Measurements from ENCODE around the gene SERINC2. TPM values are rescaled to one million over a fixed set of nuclear protein-coding genes. Genes with fewer than 3 reads are reported as not detected.

The SERINC2 gene
- total and polyA plus RNA-seq, 9 of the 15 experiments (the other 6 are each of a cell fraction or from before 2014, with no cell fraction given): 0.07 to 1.2 (median 0.70) TPM; not detected in 2

- TF ChIP-seq, protein P1, sequence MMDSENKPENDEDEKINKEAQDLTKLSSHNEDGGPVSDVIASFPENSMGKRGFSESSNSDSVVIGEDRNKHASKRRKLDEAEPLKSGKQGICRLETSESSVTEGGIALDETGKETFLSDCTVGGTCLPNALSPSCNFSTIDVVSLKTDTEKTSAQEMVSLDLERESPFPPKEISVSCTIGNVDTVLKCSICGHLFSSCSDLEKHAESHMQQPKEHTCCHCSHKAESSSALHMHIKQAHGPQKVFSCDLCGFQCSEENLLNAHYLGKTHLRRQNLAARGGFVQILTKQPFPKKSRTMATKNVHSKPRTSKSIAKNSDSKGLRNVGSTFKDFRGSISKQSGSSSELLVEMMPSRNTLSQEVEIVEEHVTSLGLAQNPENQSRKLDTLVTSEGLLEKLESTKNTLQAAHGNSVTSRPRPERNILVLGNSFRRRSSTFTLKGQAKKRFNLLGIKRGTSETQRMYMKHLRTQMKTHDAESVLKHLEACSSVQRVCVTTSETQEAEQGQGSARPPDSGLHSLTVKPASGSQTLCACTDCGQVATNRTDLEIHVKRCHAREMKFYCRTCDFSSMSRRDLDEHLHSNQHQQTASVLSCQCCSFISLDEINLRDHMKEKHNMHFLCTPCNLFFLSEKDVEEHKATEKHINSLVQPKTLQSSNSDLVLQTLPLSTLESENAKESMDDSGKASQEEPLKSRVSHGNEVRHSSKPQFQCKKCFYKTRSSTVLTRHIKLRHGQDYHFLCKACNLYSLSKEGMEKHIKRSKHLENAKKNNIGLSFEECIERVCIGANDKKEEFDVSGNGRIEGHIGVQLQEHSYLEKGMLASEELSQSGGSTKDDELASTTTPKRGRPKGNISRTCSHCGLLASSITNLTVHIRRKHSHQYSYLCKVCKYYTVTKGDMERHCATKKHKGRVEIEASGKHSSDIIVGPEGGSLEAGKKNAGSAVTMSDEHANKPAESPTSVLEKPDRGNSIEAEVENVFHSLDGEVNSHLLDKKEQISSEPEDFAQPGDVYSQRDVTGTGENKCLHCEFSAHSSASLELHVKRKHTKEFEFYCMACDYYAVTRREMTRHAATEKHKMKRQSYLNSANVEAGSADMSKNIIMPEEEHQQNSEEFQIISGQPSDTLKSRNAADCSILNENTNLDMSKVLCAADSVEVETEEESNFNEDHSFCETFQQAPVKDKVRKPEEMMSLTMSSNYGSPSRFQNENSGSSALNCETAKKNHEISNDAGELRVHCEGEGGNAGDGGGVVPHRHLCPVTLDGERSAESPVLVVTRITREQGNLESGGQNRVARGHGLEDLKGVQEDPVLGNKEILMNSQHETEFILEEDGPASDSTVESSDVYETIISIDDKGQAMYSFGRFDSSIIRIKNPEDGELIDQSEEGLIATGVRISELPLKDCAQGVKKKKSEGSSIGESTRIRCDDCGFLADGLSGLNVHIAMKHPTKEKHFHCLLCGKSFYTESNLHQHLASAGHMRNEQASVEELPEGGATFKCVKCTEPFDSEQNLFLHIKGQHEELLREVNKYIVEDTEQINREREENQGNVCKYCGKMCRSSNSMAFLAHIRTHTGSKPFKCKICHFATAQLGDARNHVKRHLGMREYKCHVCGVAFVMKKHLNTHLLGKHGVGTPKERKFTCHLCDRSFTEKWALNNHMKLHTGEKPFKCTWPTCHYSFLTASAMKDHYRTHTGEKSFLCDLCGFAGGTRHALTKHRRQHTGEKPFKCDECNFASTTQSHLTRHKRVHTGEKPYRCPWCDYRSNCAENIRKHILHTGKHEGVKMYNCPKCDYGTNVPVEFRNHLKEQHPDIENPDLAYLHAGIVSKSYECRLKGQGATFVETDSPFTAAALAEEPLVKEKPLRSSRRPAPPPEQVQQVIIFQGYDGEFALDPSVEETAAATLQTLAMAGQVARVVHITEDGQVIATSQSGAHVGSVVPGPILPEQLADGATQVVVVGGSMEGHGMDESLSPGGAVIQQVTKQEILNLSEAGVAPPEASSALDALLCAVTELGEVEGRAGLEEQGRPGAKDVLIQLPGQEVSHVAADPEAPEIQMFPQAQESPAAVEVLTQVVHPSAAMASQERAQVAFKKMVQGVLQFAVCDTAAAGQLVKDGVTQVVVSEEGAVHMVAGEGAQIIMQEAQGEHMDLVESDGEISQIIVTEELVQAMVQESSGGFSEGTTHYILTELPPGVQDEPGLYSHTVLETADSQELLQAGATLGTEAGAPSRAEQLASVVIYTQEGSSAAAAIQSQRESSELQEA (IDR thresholded peaks at IDR 0.05; ENCODE audit: low read depth): no peak
- TF ChIP-seq ZNF830 (CRISPR knock-in tag; IDR thresholded peaks at IDR 0.05) (0 out of 2 replicates have a peak, but pooled peaks have one; percentile 22), NEUROD1 (IDR thresholded peaks at IDR 0.05; ENCODE audit: borderline replicate concordance, low read depth, low read length, partially characterized antibody) (peak; percentile 67), ZNF175 (CRISPR knock-in tag; IDR thresholded peaks at IDR 0.05; ENCODE audit: low read depth) (peak; percentile 93), KLF16 (IDR thresholded peaks at IDR 0.05) (peak; percentile 75; the same call in 1 of the 2 replicates), HINFP (tag; conservative IDR thresholded peaks at IDR 0.05; ENCODE audit: low read depth) (0 out of 2 replicates have a peak, but pooled peaks have one; percentile 48), SMC3 (conservative IDR thresholded peaks at IDR 0.05; ENCODE audit: insufficient read depth, low read depth, low read length) (no peak), ZNF589 (CRISPR knock-in tag; IDR thresholded peaks at IDR 0.05; ENCODE audit: low read depth) (peak; percentile 65), ZNF239 (CRISPR knock-in tag; IDR thresholded peaks at IDR 0.05) (peak; percentile 61), MTA1 (IDR thresholded peaks at IDR 0.05; ENCODE audit: borderline replicate concordance) (peak; percentile 62; the same call in 1 of the 2 replicates), PTTG1 (tag; IDR thresholded peaks at IDR 0.05; ENCODE audit: low read depth) (peak; percentile 53), MITF (IDR thresholded peaks at IDR 0.05) (peak; percentile 71), MAFK (IDR thresholded peaks at IDR 0.05; ENCODE audit: low read length) (peak; percentile 53; the same call in 1 of the 2 replicates), CBX3 (IDR thresholded peaks at IDR 0.05; ENCODE audit: borderline replicate concordance in 1 of 2, low read length in 2 of 2) (no peak), ZNF165 (CRISPR knock-in tag; IDR thresholded peaks at IDR 0.05; ENCODE audit: borderline replicate concordance) (no peak)
These were observed 70.3 kb downstream of the SERINC2 start (continued) for GRCh38 chr1:31483012-31483946.

Data from K562 (cell line).